ENCODE measurements around the gene UVRAG.

GRCh38 chr11:76114238-76114637, 299.2 kb downstream of the UVRAG start:
- no peak for TF ChIP-seq POLR2A (IDR thresholded peaks at IDR 0.05; ENCODE audit: low read depth, low read length)
- no peak for TF ChIP-seq POU2F2 (IDR thresholded peaks at IDR 0.05; ENCODE audit: low read depth, low read length)
- TF ChIP-seq TAF1 (IDR thresholded peaks at IDR 0.05; ENCODE audit: low read depth, low read length): no peak
- no peak for TF ChIP-seq POLR2AphosphoS5 (IDR thresholded peaks at IDR 0.05; ENCODE audit: low read depth, low read length)
- TF ChIP-seq PAX5 (IDR thresholded peaks at IDR 0.05; ENCODE audit: insufficient read depth, low read length, severe bottlenecking): no peak
- no peak for TF ChIP-seq SPI1 (IDR thresholded peaks at IDR 0.05; ENCODE audit: low read depth, low read length)

Measured in GM12891 (cell line).